Stimulated activated CD8-positive, alpha-beta memory T cell treated with anti-CD3 and anti-CD28 coated beads, Interleukin-12 subunit alpha, Interleukin-12 subunit beta, amount 100 ng/mL, for 24 hours (primary cell): ENCODE measurements around the gene NUTM1.

Experiments
- DNase-seq: peaks from one replicate; pipeline ENCODE4 v3.0.0-alpha.2; 2020; ENCODE audit errors: extremely low read depth

Gene NUTM1, protein sequence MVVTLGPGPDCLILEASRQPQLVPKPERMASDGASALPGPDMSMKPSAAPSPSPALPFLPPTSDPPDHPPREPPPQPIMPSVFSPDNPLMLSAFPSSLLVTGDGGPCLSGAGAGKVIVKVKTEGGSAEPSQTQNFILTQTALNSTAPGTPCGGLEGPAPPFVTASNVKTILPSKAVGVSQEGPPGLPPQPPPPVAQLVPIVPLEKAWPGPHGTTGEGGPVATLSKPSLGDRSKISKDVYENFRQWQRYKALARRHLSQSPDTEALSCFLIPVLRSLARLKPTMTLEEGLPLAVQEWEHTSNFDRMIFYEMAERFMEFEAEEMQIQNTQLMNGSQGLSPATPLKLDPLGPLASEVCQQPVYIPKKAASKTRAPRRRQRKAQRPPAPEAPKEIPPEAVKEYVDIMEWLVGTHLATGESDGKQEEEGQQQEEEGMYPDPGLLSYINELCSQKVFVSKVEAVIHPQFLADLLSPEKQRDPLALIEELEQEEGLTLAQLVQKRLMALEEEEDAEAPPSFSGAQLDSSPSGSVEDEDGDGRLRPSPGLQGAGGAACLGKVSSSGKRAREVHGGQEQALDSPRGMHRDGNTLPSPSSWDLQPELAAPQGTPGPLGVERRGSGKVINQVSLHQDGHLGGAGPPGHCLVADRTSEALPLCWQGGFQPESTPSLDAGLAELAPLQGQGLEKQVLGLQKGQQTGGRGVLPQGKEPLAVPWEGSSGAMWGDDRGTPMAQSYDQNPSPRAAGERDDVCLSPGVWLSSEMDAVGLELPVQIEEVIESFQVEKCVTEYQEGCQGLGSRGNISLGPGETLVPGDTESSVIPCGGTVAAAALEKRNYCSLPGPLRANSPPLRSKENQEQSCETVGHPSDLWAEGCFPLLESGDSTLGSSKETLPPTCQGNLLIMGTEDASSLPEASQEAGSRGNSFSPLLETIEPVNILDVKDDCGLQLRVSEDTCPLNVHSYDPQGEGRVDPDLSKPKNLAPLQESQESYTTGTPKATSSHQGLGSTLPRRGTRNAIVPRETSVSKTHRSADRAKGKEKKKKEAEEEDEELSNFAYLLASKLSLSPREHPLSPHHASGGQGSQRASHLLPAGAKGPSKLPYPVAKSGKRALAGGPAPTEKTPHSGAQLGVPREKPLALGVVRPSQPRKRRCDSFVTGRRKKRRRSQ

DNA sequence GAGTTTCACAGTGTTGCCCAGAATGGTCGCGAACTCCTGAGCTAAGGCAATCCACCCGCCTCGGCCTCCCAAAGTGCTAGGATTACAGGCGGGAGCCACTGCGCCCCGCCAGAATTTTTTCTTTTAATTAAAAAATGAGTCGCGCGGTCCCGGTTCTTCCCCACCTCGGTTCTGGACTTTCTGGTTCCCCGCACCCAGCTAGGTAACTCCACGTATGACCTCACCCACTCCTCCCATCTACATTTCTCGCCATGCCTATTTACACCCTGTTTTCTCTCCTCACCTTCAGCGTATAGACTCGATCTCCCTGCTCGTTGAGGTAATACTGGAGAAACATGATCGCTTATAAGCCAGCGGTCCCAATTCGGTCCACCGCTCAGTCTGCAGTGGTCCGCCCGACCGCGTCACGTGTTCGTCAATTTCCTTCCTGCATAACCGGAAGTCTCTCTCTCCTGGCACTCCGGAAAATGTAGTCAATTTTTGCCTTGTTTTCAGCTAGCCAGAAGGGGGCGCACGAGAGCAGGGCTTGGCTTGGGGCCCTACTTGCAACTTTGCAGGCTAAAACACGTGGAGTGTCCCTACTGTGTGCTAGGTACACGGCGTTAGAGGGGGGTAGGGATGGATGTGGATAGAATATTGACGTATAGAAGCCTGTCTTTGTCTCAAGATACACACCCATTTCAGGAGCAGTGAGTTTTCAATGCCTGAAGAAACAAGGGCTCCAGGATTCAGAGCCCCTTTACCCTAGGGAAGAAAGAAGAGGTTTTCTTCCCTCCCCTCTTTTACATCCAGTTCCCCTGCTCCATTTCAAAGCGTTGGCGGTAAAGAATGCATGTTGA is at the start of gene NUTM1, which contains the start of gene NOP10:
NUTM1 (plus strand) TSS at position 579 of the 839 bp plus-strand sequence. CDS start 382 bp downstream, outside the sequence.
NOP10 (minus strand) TSS at position 400 of the 839 bp plus-strand sequence; CDS start at position 337, 63 bp downstream.
- DNase-seq, result peak; percentile 81

DNA sequence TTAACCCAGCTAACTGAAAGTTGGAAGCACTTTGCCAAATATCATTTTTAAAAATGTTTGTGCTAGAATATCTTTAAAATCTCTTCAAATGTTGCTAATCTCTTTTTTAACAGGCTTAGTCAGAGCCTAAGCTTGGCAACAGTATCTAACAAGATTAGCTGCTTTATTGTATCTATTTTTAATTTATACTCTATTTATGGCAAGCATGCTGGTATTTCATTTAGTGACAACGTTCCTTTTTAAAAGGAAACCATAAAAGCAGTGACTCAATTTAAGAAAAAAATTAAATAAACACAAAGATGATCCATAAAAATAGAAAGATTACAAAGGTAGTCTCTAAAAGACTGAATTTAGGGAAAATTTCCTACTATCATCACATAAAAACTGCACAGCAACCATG is 46.1 kb upstream of the NUTM1 start:
- no peak for DNase-seq

DNA sequence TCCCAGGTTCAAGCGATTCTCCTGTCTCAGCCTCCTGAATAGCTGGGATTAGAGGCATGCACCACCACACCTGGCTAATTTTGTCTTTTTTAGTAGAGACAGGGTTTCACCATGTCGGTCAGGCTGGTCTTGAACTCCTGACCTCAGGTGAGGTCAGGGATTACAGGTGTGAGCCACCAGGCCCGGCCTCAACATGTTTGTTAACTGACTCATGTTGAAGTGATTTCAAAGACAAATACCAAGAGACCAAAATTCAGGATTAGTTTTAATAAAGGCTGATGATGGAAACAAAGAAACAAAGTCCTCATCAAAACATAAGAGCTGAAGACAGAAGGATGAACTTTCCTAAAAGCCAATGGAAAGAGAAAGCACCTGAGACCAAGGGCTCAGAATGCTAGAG is 42.1 kb upstream of the NUTM1 start:
- no peak for DNase-seq

DNA sequence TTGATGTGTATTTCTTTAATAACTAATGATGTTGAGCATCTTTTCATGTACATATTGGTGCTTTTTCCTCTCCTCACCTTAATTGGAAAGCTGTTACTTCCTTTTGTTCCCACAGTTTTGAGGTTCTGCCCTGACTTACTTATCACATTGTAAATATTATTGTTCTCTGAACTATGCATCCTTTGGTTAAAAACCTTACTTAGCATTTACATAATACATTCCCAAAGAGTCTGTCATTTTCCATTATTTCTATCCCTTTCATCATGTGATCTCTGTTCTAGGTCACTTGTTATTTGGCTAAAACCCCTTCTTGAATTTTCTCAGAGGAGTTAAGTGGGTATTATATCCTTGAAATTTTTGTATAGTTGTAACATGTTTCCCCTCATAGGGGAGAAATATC is 38.5 kb upstream of the NUTM1 start:
- no peak for DNase-seq

DNA sequence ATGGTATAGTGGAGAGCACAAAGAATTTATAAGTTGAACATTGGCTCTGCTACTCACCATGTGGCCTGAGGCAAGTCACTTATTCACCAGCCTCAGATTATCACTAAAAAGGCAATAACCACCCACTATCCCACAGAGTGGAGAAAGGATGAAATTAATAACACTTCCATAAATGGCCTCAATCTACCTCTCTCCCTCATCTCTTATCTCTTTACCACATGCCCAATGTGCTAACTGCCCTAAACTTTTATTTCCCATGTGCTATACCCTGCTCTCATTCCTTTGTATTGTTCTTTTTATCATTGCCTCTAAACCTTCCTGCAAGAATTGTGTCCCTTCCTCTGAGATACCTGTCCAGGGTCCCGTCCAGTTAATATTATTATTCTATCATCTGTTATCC is 31.6 kb upstream of the NUTM1 start:
- no peak for DNase-seq

DNA sequence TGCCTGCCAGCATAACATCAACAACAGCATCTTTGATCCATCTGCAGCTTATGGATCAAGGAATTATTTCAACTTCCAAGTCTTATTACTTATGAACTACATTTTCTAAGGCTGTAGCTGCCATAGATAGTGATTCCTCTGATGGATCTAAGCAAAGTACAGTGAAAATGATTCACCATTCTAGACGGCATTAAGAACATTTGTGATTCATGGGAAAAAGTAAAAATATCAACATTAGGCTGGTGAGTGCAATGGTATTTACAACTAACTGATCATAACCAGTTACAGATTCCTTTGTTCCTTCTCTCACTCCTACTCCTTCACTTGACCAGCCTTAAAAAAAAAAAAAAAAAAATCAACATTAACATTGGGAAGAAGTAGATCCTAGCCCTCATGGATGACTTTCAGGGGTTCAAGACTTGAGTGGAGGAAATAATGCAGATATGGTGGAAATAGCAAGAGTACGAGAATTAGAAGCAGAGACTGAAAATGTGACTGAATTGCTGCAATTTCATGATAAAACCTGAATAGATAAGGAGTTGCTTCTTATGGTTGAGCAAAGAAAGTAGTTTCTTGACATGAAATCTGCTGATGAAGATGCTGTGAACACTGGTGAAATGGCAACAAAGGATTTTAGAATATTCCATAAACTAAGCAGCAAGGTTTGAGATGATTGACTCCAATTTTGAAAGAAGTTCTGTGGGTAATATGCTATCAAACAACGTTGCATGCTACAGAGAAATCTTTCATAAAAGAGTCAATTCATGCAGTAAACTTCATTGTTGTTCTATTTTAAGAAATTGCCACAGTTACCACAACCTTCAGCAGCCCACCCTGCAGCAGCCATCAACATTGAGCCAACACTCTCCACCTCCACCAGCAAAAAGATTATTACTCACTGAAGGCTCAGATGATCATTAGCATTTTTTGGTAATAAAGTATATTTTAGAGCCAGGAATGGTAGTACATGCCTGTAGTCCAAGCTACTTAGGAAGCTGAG is 28.3 kb upstream of the NUTM1 start:
- DNase-seq, result no peak

DNA sequence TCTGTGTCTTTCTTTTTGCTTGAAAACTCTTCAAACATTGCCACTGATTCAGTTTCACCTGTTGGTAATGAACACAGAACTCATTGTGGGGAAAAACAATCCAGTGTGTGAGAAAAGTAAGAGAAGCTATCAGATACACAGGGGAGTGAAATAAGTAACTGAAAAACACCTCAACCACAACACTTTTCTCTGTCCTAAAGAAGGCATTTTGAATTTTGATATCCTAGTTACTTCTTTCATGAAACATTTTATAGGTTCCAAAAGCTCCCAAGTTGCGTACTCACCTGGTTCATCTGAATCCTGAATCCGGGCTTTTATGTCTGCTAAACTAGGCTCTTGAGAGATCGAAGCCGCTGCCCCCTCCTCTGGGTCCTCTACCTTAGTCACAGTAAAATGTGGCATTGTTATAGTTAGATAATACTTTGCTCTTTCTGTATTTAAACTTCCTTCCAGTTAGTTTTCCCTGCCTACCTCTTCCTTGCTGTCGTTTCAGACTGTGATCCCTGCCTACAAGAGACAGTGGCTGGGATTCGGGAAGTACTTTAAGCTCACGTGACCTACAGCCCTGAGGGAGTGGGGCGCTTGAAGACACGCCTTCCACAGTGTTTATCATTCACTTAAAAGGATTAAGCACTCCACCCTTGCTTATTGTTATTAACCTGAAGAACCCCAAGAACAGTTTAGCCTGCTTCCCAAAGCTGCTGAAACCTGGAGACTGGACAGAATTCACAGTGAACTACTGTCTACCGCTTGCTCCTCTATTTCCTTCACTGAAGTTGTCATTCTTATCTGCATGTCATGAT is 24.6 kb upstream of the NUTM1 start:
- no peak for DNase-seq

DNA sequence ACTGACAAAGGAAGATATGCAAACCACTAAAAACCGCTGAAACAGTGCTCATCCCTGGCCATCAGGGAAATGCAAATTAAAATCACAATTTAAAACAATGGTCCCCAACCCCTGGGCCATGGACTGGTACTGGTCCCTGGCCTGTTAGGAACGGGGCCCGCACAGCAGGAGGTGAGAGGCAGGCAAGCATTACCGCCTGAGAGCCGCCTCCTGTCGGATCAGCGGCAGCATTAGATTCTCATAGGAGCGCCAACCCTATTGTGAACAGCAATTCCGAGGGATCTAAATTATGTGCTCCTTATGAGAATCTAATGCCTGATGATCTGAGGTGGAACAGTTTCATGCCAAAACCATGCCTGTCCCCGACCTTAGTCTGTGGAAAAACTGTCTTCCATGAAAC is 19.9 kb upstream of the NUTM1 start:
- no peak for DNase-seq

DNA sequence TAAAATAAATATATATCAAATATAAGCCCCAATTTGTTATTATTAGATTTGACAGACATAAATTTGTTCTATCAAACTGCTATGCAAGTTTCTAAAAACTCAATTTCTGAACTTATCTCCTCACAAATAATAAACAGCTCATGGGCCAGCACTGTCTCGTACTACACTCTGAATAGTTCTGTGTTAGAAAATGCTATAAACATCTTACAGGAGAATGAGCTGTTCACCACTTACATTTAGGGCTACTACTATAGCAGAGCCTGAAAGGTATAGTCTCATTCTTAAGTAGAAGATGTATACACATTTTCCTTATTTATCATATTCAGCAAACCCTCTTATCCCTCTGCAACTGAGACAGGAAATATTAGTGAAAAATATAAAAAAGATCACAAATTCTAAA is 18.2 kb upstream of the NUTM1 start:
- DNase-seq, result no peak

DNA sequence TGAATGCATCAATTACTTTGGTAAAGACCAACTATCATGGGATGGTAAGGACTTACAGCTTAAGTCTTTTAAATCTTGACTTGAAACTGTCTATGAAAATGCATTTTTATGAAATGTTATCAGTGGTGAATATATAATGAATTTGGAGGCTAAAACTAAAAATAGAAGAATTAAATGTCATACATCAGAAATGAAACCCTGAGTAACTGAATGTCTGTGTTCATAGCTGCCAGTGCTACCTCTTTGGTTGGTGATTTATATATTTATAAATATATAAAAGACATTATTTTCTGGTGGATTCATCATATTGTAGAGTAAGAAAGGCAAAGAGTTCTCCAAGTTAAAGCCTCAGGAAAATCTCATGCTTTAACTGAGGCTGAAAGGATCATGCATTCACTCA is 17.7 kb upstream of the NUTM1 start:
- DNase-seq, result no peak

DNA sequence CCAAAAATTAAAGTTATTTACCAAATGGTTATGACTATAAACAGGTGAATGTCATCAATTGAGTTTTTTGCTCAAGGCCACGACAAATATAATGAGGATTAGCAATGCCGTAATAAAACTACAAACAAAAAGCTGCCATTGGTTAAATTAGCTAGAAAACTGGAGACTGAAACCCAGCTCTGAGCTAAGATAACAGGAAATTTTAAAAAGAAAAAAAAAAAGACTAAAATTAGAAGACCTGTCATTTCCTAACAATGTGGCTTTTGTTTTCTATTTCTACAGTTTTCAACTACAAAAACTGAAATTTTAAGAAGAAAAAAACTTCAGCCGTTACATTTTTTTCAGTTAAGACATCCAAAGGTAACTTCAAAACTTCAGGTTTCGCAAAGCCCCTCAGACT is 15.2 kb upstream of the NUTM1 start:
- no peak for DNase-seq

DNA sequence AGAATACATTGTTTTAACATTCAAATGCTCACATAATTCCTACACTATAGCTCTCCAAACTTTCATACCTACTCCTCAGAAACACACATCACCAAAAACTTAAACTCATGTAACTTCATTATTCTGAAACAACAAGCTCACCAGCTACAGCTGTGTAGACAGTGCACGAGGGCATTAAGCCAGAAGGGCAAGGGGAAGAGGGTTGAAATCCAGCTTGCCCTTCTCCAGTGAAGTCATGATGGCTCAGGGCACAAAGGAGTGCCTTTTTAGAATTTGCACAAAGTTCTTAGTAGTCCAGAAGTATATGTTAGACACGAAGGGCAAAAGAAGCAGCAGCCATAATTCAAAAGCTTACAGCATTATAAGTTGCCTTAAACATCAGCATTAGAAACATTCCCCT is 14.1 kb upstream of the NUTM1 start:
- DNase-seq, result no peak

DNA sequence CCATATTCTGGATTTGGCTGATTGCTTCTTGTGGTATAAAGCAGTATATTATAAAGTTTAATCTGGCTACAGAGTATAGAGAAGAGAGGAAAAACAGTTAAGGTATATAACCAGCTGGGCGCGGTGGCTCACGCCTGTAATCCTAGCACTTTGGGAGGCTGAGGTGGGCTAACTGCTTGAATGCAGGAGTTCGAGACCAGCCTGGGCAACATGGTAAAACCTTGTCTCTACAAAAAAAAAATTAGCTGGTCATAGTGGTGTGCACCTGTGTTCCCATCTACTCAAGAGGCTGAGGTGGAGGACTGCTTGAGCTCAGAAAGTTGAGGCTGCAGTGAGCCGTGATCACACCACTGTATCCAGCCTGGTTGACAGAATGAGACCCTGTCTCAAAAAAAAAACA is 12.8 kb upstream of the NUTM1 start:
- no peak for DNase-seq

DNA sequence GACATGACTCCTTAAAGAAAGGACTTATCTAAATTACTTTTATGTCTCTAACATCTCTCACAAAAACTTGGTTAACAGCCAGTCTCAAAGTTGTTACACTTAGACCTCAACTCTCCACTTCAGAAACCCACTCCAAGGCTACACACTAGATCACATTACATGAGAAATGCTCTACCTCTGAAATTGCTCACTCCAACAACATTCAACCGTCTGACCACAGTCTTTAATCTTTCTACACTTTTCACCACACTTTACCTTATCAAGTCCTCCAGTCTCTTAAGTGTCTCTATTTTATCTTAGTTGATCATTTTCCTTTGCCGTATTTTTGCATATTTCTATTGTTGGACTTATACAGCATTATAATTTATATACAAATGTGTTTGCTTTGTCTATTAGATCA is 11.3 kb upstream of the NUTM1 start:
- no peak for DNase-seq

DNA sequence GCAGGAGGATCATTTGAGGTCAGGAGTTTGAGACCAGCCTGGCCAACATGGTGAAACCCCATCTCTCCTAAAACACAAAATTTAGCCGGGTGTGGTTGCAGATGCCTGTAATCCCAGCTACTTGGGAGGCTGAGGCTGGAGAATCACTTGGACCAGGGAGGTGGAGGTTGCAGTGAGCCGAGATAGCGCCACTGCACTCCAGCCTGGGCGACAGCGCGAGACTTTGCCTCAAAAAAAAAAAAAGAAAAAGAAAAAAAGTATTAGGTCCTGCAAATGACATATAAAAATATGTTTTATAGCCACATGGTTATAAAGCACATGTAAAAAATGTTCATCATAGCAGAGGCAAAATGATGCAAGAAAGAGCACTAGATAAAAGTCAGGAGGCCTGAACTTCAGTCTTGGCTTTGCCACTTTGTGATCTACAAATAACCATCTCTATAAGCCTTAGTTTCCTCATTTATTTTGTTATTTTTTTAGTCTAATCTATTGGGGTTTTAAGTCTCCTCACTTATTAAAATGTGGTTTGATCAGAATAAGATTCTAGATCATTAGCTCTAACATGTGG is 10.5 kb upstream of the NUTM1 start:
- DNase-seq, result no peak

DNA sequence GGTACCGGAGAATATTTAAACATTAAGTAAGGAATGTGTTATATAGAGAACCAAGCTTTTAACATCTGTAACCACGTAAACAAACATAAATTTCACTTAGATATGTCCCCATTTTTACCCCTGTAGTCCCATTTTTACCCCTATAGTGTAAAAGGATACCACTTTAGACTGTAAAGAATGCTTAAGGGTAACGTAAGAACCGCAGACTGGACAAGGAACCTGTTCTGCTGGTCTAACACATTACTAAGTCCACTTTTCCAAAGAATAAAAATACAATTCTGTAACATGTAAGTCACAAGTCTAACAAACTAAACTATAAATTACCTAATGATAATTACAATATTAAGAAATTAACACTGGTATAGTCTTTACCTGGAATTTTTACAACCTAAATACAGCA is 8.4 kb upstream of the NUTM1 start:
- DNase-seq, result no peak

DNA sequence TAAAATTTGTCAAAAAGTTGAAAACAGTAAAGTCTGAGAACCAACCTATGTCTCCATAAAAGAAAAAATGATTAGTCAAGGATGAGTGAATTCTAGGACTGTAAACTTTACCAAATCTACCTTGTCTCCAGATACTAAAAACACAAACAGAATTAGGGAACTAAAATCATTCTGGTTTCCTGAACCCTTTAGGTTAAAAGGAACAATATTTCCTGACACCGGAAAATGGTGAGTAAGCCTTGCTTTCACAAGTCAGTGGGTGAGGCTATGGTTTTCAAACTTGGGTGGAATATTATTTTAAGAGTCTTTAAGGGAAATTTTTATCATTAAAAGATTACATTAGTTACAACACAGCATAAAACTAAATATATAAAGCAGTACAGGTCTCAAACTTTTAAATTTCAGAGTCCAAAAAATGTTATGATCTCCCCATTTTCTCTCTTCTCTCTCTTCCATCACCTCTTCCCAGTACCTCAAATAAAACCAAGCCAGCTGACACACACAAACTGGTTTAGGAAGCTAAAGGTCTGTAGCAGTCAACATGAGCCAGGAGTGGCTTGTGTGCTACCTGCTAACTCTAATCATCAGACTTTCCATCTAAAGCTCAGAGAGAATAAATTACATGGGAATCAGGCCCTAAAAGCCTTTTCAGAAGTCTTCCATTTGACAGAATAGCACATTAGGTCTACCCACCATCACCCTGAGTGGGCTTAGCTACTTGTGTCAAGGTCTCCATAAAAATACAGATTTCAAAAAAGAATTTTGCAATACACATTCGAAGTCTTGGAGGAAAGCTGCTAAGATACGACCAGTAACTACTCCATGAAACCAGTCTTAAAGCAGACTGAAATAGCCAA is 7.7 kb upstream of the NUTM1 start:
- no peak for DNase-seq
